ENCODE data around the gene DKK1.

DNA sequence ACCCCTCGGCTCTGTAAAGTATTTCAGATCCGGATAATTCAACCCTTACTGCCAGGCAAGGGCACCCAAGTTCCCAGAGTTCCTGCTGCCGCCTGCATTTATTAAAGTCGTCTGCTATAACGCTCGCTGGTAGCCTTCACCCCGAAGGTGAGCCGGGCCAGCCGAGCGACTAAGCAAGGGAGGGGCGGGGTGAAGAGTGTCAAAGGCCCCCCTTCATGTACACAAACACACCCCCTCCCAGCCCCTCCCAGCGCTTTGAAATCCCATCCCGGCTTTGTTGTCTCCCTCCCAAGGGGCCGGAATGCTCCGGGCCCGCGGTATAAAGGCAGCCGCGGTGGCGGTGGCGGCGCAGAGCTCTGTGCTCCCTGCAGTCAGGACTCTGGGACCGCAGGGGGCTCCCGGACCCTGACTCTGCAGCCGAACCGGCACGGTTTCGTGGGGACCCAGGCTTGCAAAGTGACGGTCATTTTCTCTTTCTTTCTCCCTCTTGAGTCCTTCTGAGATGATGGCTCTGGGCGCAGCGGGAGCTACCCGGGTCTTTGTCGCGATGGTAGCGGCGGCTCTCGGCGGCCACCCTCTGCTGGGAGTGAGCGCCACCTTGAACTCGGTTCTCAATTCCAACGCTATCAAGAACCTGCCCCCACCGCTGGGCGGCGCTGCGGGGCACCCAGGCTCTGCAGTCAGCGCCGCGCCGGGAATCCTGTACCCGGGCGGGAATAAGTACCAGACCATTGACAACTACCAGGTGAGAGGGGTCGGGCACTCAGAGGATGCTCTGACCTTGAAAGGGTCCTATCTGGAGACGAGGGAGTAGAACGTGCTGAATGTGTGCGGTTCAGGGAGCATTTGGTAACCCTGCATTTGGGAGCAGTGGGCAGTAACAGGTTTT lies at the start of gene DKK1:
- TF ChIP-seq CTCF (conservative IDR thresholded peaks at IDR 0.05 in 1 of 2, IDR thresholded peaks at IDR 0.05 in 1 of 2; ENCODE audit: extremely low read depth in 1 of 2, insufficient read depth in 1 of 2, low read depth in 1 of 2, low read length in 2 of 2) (peak; percentile 64 to 90), EZH2 (IDR thresholded peaks at IDR 0.05; ENCODE audit: borderline replicate concordance, low read length) (no peak)

Data from mammary epithelial cell (primary cell).